ENCODE results near the gene IFI27.
"Not testable (repeated sequence)": the region's sequence is repeated elsewhere in the genome, so short reads cannot be mapped to it uniquely, and the experiment has no call there.

DNA sequence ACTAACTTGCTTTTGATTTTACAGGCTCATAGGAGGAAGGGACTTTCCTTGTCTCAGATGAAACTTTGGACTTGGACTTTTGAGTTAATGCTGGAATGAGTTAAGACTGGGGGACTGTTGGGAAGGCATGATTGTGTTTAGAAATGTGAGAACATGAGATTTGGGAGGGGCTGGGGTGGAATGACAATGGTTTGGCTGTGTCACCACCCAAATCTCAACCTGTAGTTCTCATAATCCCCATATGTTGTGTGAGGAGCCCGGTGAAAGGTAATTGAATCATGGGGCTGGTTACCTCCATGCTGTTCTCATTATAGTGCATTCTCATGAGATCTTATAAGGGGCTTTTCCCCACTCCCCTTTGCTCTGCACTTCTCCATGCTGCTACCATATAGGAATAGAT, 45.6 kb downstream of the IFI27 start:
- TF ChIP-seq, protein P1, sequence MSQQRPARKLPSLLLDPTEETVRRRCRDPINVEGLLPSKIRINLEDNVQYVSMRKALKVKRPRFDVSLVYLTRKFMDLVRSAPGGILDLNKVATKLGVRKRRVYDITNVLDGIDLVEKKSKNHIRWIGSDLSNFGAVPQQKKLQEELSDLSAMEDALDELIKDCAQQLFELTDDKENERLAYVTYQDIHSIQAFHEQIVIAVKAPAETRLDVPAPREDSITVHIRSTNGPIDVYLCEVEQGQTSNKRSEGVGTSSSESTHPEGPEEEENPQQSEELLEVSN (IDR thresholded peaks at IDR 0.05; ENCODE audit: borderline replicate concordance in 1 of 2, extremely low read depth in 1 of 2, insufficient read depth in 1 of 2, insufficient read length in 1 of 2, low read depth in 1 of 2, low read length in 1 of 2, poor library complexity in 1 of 2, severe bottlenecking in 1 of 2): not testable (repeated sequence)
- TF ChIP-seq PHF20 (IDR thresholded peaks at IDR 0.05; ENCODE audit: partially characterized antibody); EZH2 (IDR thresholded peaks at IDR 0.05; ENCODE audit: borderline replicate concordance, low read depth, low read length); RFX5 (IDR thresholded peaks at IDR 0.05; ENCODE audit: low read depth, low read length): not testable (repeated sequence)
- TF ChIP-seq, protein P2, sequence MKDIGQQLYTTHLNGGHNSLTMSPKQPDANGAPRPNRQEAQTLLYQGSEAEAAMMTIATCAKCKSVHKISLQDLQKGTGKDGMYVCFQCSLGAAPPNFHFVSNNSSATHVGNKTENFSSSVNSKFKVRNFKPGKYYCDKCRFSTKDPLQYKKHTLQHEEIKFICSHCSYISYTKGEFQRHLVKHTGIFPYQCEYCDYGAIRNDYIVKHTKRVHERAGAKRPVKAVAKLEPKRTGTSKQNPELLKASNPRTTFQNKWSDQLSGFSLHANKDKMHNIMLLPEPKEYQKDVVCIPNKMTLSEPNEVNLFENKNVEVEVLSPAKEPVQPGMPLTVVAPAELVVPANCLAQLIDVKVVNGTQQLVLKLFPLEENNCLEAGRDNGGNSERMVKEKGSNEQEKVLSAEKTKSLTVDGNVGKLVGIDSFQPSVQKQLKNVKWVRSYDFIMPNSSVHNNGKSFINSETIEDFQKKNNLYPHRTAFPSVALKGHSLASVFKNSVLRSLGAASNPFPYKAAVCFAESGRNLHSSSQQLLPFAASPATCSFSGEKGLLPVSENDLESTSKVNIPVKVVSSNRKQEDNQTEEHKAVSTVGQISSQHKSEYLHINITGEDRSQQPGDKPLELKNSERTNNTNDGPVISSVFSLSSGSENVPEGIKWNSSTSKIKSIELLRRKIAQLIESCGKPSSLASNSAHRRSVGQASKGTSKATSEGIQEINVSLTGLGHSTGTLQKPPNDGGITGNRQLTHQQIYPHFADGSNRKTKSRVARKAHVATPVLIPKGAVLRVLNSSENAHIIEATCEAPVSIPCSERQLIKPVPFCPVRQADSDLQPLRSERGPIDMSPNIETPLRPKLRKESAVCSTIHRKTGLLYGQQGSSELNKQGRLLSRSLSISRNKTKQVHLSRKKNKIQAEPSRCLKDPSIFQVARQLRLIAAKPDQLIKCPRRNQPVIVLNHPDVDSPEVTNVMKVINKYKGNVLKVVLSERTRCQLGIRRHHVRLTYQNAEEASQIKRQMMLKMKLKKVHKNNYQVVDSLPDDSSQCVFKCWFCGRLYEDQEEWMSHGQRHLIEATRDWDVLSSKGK (CRISPR knock-in tag; IDR thresholded peaks at IDR 0.05): not testable (repeated sequence)
